Right lobe of liver (tissue), 6 donors: ENCODE measurements around the gene FDX1. TPM values are rescaled to one million over a fixed set of nuclear protein-coding genes. Genes with fewer than 3 reads are reported as not detected.
A peak's percentile ranks its signal among the peaks of the same experiment; 100 is the strongest.

Experiments used
- ATAC-seq, 4 donors: fragments of 200-7000 bp; cut with Tn5 transposase; one replicate each; pipeline ENCODE4 v1.9.1; 2020; ENCODE audit warnings: mild to moderate bottlenecking in 4 of 4, moderate library complexity in 4 of 4
- DNase-seq, 3 donors: peaks; one replicate each; pipeline ENCODE4 v3.0.0-alpha.2; 2020
- H3K27ac ChIP-seq, 3 donors: fragments of 200-600 bp; one replicate each; pipeline ENCODE4 v1.8.0; 2022
- H3K27me3 ChIP-seq, 2 donors: fragments of 200-600 bp; one replicate each; pipeline ENCODE4 v1.8.0; 2022
- H3K36me3 ChIP-seq, 4 donors: fragments of 200-600 bp; sonication (generic) in 1 of 4; one replicate each; pipeline versions ENCODE4 v1.5.1 to v1.8.0; 2017 to 2022; ENCODE audit warnings: control low read depth in 1 of 4
- H3K4me1 ChIP-seq, 4 donors: fragments of 200-600 bp; sonication (generic) in 1 of 4; one replicate each; pipeline versions ENCODE4 v1.5.1 to v1.8.0; 2017 to 2022; ENCODE audit warnings: control low read depth in 1 of 4
- H3K4me3 ChIP-seq, 3 donors: fragments of 200-600 bp; one replicate each; pipeline ENCODE4 v1.8.0; 2022
- H3K9me3 ChIP-seq, 4 donors: fragments of 200-600 bp; sonication (generic) in 1 of 4; one replicate each; pipeline versions ENCODE4 v1.5.1 to v1.8.0; 2017 to 2022; ENCODE audit warnings: control low read depth in 1 of 4
- POLR2A ChIP-seq: fragments of 450-650 bp; IDR thresholded peaks from one replicate; pipeline ENCODE4 v1.6.1; 2017; ENCODE audit warnings: antibody characterized with exemption, mild to moderate bottlenecking
- WGBS: methylation state at CpG from one replicate; pipeline ENCODE4 v1.1.6; 2018; ENCODE audit warnings: low coverage, low lambda C conversion rate; ENCODE audit not compliant: insufficient coverage; ENCODE audit errors: missing lambda C conversion rate; 5-methylcytosine and 5-hydroxymethylcytosine counted together
- intact Hi-C, 2 donors: fragments of 100-400 bp; cut with DNase I; formaldehyde crosslinking; loops; one replicate each; pipeline versions ENCODE4 v1.11.2 to v1.14.1; 2022
- total RNA-seq, 6 experiments: library from RNA; depleted of rRNA in 2 of 6; stranded (reverse); fragments of >200 nt in 2 of 6; fragmentation: NEBNext Ultra II Directional in 3 of 6; extraction: Animal tissue kit (Norgen Biotek cat#: 25700) in 3 of 6; gene quantifications; one replicate each; pipeline versions ENCODE4 v1.1.0 to v1.2.4, GENCODE V29; 2016 to 2023
- TF ChIP-seq, protein P1 (sequence below), 4 donors: fragments of 200-600 bp in 3 of 4; fragments of 450-650 bp in 1 of 4; IDR thresholded peaks; one replicate each; pipeline versions ENCODE4 v1.5.1 to v1.8.0; 2016 to 2022; ENCODE audit warnings: antibody characterized with exemption in 4 of 4, mild to moderate bottlenecking in 2 of 4
- donor health status: DM: no; HTN: yes; CAD: no.
- donor health status: DM: no; HTN: no; CAD: no.
- donor health status: DM: no; HTN: no; CAD: no.
- donor health status: DM: no; HTN: yes; CAD: no.
- donor health status: DM: no; HTN: yes; CAD: no.

The FDX1 gene
- total RNA-seq, 6 experiments from 2014 or later, result 20.6 to 42.6 (median 25.1) TPM

DNA sequence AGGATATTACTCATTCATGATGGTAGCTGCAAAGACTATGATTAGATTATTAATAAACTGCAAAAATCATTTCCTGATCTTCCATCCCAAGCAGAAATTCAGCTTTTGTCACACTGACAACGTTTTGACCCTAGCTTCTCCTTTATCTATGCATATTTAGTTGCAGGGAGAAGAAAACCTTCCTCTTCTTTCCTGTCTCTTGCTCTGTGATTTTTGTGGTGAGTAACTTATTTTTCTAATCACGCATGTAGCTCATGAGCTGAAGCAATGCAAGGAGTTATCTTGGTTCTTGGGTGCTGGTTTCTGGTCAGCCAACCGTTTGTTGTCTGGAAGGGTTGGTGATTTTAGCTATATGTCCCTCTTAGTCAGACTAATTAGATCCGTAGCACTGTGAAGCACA lies 56.4 kb downstream of the FDX1 start:
- WGBS, result 71% methylated on average over 4 of the region's 4 CpGs
- H3K9me3 ChIP-seq, result no peaks in the 10 kb centered on the region
- no peak overlapping the region for H3K4me3 ChIP-seq
- TF ChIP-seq, protein P1, sequence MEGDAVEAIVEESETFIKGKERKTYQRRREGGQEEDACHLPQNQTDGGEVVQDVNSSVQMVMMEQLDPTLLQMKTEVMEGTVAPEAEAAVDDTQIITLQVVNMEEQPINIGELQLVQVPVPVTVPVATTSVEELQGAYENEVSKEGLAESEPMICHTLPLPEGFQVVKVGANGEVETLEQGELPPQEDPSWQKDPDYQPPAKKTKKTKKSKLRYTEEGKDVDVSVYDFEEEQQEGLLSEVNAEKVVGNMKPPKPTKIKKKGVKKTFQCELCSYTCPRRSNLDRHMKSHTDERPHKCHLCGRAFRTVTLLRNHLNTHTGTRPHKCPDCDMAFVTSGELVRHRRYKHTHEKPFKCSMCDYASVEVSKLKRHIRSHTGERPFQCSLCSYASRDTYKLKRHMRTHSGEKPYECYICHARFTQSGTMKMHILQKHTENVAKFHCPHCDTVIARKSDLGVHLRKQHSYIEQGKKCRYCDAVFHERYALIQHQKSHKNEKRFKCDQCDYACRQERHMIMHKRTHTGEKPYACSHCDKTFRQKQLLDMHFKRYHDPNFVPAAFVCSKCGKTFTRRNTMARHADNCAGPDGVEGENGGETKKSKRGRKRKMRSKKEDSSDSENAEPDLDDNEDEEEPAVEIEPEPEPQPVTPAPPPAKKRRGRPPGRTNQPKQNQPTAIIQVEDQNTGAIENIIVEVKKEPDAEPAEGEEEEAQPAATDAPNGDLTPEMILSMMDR (IDR thresholded peaks at IDR 0.05), result no peak
- no peak for TF ChIP-seq POLR2A
- no peaks in the 10 kb centered on the region for H3K36me3 ChIP-seq
- DNase-seq (no peak), ATAC-seq (no peak)
- H3K27ac ChIP-seq, result no peak overlapping the region
- no peaks in the 10 kb centered on the region for H3K27me3 ChIP-seq
- H3K4me1 ChIP-seq, result no peaks in the 10 kb centered on the region
- intact Hi-C loops, result no loop called here

DNA sequence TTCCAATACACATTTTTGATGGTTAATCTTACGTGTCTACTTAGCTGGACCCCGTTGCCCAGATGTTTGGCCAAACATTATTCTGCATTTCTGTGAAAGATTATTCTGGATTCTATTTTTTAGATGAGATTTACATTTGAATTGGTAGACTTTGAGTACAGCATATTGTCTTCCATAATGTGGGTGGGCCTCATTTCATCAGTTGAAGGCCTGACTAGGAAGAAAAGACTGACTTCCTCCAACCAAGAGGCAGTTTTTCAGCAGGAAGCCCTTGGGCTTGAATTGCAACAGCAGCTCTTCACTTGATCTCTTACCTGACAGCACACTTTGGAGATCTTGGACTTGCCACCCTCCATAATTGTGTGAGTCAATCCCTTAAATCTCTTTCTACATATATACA lies 58.7 kb downstream of the FDX1 start:
- 50% methylated on average over 2 of the region's 2 CpGs for WGBS
- intact Hi-C loops, result no loop called here
- H3K4me3 ChIP-seq, result no peak overlapping the region
- no peaks in the 10 kb centered on the region for H3K27me3 ChIP-seq
- no peak for DNase-seq
- TF ChIP-seq, protein P1 (IDR thresholded peaks at IDR 0.05), result no peak
- no peak for TF ChIP-seq POLR2A
- H3K27ac ChIP-seq, result no peak overlapping the region
- ATAC-seq, result no peak
- H3K9me3 ChIP-seq, result no peaks in the 10 kb centered on the region
- no peaks in the 10 kb centered on the region for H3K36me3 ChIP-seq
- no peaks in the 10 kb centered on the region for H3K4me1 ChIP-seq

DNA sequence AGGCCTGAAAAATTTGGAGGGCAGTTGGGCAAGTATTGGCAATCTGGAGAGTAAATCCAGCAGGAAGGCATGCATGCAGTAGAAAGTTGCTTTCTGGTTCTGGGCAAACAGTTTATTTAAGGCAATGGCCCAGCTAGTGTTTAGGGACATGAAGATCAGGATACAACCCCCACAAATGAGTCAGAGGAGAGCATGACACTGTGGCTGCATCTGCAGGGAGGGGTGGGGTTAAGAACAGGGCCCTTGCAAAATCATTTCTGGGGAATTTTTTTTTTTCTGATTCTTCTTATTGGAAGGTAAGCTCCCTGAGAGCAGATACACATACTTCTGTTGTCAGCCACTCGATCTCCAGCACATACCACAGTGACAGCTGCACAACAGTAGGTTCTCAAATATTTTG lies 61.1 kb downstream of the FDX1 start:
- Histone ChIP-seq H3K9me3 (no peaks in the 10 kb centered on the region), H3K27me3 (no peaks in the 10 kb centered on the region), H3K27ac (no peak overlapping the region), H3K4me3 (no peak overlapping the region), H3K4me1 (no peaks in the 10 kb centered on the region), H3K36me3 (no peaks in the 10 kb centered on the region)
- intact Hi-C loops, result no loop called here
- WGBS, result 83% methylated on average over 1 of the region's 1 CpG
- peak in 1 of 4 donors; percentile 71 for ATAC-seq
- no peak for DNase-seq
- TF ChIP-seq, protein P1 (IDR thresholded peaks at IDR 0.05), result no peak
- no peak for TF ChIP-seq POLR2A

- TF ChIP-seq, protein P1 (IDR thresholded peaks at IDR 0.05), result no peak
- no peak for TF ChIP-seq POLR2A
- H3K4me1 ChIP-seq, result no peaks in the 10 kb centered on the region
- ATAC-seq (no peak), DNase-seq (no peak)
- no peaks in the 10 kb centered on the region for H3K36me3 ChIP-seq
- H3K4me3 ChIP-seq, result no peak overlapping the region
- 85% methylated on average over 7 of the region's 7 CpGs for WGBS
- intact Hi-C loops, result no loop called here
- no peak overlapping the region for H3K27ac ChIP-seq
- no peaks in the 10 kb centered on the region for H3K27me3 ChIP-seq
- H3K9me3 ChIP-seq, result no peaks in the 10 kb centered on the region
Measured at GRCh38 chr11:110491577-110492320, 62.0 kb downstream of the FDX1 start.
